EH (cell line): ENCODE data around the gene TMX4.

Experiments
- DNase-seq: peaks from one replicate; pipeline ENCODE4 v3.0.0-alpha.2; 2015; ENCODE audit warnings: low read depth

The TMX4 gene

DNA sequence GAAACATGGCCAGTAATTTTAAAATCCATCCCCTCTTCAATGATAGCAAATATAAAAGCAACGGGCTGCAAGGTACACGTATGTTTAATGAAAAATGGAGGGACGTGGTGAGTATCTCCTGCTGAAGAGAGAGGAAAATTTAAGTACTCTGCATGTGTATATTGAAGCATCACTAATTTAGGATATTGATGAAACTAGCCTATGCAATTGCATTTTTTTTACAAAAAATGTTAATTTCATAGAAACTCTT is 362 bp upstream of the TMX4 start:
- DNase-seq, result no peak

DNA sequence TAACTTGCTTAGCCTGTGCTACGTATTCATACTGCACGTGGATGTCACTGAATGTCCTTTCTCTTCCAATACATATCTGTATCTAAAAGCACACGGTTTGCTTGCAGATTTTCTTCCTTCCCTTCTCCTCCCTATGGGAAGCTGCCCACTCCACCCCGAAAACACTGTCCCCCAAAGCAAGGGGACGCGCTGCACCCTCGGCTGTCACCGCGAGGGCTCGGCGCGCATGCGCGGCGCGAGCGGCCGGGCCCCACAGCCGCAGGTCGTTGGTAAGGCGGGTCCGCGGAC is 659 bp downstream of the TMX4 start:
- DNase-seq, result peak; percentile 63

DNA sequence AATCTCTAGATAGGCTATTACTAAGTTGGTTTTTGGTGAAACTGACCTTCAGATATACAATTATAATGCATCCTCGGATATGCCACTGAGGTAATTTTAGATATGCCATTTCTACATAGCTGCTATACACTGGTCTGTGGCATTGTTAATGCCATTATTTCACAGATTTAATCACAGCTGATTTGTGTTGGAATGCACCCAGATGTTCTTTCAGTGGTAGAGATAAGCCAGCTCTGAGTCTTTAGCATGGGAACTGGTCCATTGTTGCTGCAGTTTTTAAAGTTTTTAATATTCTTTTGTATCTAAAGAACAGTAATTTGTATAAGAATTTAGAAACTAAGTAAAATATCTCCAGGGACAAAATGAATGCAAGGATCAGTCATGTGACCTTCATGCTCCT is 6.8 kb downstream of the TMX4 start:
- DNase-seq, result no peak

DNA sequence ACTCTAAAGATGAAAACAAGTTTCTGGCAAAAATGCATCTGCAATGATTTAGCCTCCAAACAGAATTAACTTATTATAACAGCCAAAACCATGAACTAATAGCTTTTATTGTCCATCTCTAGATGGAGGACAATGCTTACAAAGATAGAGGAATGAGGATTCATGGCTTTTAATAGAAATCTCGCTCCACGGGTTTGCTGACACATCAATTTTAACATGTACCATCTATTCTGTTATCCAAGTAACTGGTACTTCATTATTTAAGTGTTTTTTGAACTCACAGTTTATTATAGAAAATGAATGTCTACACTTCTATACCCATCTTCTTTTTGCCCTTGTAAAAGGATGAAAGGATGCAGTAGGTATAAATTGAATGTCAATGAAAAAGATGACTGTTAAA is 10.8 kb downstream of the TMX4 start:
- no peak for DNase-seq

DNA sequence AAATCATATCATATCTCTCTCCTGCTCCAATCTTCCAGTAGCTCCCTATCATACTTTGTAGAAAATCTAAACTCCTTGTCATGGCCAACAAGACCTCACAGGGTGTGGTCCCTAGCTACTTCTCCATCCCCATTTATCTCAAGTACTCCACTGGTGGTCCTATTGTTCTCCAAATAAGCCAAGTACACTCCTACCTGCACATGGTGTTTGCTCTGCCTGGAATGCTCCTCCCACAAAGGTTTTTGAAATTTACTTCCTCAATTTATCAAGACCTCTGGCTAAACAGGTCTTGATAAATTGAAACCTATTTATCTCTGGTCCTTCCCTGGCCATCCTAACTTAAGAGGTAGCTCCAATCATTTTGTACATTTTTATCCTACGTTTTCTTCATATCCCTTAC is 12.1 kb downstream of the TMX4 start:
- no peak for DNase-seq

DNA sequence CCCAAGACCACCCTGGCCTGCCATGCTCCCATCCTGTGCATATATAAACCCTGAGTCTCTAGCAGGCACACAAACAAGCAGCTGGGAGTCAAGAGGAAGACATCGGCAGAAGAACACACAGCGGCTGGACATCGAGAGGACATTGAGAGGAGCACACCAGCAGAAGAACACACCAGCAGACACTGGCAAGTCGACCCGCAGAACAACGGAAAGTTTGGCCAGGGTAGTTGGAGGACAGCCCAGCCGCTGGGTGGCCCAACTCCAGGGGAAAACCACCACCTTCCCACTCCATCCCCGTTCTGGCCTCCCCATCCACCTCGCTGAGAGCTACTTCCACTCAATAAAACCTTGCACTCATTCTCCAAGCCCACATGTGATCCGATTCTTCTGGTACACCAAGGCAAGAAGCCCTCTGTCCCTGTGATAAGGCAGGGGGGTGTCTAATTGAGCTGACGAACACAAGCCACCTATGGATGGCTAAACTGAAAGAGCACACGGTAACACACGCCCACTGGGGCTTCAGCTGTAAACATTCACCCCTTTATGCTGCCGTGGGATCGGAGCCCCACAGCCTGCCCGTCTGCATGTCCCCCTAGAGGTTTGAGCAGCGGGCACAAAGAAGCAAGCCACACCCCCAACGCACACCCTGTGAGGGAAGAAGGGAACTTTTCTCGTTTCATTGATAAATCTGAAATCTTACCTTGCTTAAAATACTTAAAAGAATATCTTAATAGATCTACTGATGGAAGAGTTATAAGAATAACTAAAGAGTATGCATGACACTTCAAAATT is 13.8 kb downstream of the TMX4 start:
- no peak for DNase-seq

DNA sequence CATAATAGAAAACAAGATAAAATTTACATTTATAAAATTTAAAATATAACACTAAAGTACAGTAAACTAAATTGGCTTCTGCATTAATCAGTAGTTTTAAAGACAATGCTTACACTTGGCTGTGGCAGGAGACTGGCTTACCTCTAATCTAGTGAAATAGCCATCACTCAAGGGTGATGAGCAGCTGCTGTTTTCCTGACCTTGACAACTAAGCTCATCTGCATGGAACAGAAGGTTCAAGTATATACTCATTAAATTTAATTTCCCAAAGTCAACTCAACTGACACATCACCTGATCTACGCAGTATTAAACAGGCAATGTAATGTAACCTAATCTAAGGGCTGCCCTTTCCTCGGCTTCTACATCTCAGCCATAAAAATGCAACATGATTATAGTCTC is 14.5 kb downstream of the TMX4 start:
- no peak for DNase-seq

DNA sequence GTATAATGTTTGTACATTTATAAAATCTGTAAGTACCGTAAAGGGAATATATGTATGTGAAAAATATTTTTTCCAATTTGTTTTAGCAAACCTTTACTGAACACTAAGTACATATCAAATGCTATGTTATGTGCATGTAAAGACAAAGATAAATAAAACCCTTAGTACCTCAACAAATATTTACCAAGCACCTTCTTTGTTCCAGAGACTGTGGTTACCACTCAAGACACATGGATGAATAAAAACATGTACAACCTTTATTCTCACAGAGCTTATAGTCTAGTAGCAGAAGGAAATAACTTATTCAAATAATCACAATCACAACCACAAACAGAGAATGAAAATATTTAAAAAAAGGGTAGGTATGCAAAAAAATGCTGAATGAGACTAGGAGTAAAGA is 17.5 kb downstream of the TMX4 start:
- DNase-seq, result no peak

DNA sequence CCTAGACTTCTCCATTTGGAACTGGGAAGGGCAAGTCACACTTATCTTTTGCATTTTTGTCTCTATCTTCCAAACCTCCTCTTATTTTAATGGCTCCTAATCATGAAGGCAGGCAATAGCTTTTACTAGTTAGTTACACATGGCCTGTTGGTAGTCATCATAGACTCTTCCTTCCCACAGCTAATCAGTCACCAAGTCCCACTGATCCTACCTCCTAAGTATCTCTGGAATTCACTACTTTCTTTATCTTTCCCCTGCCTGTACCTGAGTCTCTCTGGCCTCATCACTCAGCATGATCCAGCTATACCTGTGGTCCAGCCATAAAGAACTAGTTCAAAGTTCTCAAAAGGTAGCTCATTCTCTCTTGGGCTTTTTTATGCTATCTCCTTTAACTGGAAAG is 18.8 kb downstream of the TMX4 start:
- no peak for DNase-seq

DNA sequence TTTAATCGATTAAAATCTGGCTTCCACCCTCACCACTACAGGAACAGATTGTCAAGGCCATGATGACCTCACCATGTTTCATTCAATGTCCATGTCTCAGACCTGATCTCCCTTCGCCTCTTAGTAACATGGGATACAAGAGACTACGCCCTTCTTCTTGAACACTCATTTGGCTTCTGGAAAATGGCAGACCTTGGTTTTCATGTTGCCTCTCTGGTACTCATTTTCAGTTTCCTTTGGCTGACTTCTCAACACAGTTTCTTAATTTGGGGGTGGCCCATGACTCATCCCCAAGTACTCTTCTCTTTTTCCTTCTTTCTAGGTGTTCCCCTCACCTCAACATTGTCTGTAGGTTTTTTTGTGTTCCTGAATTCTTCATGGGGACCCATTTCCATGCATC is 22.7 kb downstream of the TMX4 start:
- DNase-seq, result no peak

DNA sequence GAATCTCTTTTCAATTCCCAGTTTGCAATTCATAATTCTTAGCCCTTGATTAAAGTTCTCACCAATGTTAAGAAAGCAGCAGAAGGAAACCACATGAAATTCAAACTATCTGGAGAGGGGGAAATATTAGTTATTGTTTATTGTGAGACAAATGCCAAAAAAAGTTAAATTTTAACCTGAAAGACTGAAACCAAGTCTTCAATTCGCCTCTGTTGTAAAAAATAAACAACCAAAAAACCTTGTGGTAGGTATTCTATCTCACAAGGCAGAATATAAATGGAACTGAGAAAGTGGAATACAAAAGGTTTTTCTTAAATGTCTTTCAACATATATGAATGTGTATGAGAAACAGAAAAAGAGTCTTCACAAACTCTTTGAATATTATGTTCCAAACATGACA is 24.8 kb downstream of the TMX4 start:
- DNase-seq, result no peak

DNA sequence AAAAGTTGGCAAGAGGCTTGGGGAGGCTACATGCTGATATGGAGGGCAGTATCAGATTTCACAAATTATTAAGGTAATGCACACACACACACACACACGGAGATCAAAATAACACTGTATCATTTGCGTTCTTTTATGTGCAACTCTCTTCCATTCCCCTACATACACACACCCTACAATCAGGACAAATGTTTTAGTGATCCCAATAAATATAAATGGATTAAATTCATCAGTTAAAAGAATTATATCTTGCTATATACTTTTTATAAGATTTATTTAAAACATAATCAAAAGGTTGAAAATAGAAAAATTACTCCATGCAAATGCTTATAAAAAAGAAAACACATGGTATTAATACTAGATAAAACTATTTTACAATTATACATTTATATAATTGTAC is 25.9 kb downstream of the TMX4 start:
- DNase-seq, result no peak

DNA sequence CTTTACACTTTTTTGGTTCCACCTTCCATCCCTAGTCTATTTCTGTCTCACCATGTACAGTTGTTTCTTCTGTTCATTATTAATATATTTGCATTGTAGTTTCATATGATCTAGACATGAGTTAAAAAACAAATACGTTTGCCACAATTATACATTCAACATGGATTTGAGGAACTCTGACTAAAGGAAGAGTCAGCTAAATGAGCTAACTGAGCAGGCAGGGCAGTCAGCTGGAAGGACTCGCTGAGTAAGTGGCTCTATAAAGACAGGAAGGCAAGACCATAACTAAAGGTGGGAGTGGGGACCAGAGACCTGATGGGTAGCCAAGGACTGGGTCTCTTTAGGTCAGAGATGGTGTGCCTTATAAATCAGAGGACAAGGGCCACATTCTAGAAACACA is 26.3 kb downstream of the TMX4 start:
- DNase-seq, result no peak

DNA sequence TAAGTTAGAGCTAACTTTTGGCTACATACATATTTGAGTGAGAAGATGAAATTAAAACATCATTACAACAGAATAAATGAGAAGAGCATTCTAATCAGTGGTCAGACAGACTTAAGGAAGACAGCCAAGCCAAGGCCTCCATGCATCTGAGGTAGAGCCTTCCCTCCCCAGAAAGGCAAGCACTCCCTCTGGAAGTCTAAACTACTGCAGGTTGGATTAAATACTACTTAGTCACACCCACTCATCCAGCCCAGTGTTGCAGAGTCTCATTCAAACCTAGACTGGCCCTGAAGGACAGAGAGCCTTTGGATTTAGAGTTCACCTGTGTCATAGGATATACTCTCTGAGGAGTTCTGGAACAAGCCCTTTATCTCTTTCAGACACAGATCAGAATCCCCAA is 29.2 kb downstream of the TMX4 start:
- DNase-seq, result no peak

DNA sequence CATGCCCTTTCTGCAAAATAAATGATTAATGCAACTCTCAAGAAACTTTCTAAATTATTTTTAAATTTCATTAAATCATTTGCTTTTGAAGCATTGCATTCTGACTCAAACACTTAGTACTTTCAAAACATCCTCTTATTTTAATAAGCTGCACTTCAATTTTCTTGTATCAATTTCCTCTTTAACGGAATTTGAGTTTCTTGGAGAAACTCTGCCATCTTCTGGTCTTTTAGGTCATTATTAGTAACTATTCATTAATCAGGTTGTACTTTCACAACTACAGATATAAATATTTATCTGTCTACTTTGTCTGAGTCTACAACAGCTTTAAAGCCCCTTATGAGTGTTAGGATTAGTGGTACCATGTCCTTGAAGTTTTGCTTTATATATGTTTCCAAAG is 30.2 kb downstream of the TMX4 start:
- no peak for DNase-seq

DNA sequence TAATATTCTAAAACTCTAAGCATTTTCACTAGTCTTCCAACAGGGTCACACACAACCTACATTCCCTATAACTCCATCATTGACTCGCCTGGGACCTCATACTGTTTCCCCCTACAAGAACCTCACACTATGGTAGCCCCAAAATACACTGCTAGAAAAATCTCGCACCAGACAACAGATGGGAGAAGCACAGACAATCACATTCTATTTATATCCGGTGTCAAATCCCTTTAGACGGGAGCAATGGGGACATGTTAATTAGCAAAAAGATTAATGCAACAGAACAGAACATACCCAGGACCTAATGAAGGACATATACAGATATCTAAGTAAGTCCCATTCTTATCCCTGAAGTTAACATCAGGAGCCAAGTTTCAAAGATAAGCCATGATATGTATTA is 33.6 kb downstream of the TMX4 start:
- DNase-seq, result no peak

DNA sequence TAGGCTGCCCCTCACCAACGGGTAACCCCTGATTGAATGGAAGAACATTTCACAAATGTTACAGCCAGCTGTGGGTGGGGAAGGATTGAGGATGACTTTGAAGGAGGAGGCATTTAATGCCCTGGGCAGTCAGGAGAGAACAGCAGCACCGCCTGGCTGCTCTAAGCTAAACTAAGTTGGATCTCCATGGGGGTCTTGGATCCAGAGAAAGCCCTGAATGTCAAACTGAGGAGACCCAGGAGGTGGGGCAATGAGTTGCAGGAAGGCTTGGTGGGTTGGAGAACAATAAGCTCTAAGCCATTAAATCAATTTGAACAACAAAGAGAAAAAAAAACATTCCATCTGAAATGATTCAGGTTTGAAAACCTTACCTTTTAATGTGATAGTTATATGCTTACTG is 35.4 kb downstream of the TMX4 start:
- DNase-seq, result no peak

DNA sequence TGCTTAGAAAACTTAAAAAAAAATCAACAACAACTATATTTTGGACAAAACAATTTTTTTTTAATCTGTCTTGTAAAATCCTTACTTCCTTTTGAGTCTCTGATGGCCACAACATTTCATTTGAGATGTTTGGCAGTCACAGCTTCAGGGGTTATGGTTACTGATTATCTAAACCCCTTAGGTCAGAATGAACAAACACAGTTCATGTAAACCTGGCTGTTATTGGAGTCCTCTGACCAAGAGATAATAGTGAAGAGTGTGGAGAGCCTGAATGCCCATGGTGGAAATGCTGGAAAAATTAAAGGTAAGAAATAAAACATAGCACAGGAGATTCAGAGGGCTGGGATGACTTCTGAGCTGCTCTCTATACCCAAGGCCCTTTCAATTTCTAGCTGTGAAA is 38.2 kb downstream of the TMX4 start:
- no peak for DNase-seq

DNA sequence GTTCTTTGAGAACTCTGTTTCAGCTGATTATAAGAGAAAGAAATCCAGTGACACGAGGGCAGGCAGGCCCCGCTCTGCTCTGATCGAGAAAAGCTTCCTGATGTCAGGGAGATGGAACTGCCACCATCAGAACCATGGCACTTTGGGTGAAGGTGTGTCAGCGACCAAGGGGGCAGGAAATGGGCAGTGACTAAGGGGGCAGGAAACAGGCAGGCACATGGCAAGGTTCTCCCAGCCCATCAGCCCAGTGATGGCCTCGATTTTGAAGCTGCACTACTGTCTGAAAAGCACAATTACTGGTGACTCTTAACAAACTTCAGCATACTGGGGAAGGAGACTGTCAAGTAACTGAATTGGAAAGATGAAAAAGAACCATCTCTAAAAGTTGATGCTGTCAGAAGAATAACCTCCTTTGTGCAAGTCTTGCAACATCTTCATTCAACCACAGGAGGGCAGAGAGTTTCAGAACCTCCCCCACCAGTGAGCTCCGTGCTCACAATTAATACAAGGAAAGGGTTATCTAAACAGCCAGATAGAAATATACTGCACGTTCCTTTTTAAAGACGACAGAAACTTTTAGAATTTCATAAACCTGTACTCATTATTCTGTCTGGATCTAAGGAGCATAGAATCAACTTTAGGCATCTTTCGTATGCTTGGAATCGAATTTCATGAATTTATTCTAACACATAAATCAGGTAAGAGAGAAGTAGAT is 39.1 kb downstream of the TMX4 start:
- DNase-seq, result peak; percentile 55

DNA sequence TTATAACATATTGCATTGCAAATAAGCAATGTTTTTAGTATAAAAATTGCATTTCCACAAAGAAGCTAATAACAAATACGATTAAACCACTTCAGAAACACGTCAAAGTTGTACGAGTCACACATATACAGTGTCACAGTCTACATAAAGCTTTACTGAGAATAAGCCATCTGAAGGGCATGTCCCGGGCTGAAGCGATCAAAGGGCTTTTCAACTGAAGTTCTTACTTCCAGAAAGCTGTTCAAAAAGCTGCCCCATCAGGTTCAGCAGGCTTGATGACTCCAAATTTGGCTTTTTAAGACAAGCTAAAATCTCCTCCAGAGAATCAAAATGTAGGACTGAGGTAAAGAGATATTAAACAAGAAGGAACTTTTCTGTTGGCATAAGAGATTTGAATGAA is 41.9 kb downstream of the TMX4 start:
- no peak for DNase-seq

DNA sequence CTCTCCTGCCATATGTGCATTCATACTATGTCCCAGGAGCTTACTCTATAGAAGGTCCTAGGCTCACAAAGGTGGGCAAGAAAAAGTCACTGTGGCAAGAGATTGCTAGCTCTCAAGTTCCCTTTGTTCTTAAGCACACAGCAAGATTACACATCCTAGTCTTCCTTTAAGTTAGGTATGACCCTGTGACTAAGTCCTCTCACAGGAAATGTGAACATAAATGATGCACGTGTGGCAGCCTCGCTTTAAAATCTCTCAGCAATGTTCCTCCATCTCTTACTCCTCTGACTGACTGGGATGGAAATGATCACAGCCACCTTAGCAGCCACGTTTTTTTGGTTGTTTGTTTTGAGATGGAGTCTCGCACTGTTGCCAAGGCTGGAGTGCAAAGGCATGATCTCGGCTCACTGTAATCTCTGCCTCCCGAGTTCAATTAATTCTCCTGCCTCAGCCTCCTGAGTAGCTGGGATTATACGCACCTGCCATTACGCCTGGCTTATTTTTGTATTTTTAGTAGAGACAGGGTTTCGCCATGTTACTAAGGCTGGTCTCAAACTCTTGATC is 43.6 kb downstream of the TMX4 start:
- DNase-seq, result no peak

DNA sequence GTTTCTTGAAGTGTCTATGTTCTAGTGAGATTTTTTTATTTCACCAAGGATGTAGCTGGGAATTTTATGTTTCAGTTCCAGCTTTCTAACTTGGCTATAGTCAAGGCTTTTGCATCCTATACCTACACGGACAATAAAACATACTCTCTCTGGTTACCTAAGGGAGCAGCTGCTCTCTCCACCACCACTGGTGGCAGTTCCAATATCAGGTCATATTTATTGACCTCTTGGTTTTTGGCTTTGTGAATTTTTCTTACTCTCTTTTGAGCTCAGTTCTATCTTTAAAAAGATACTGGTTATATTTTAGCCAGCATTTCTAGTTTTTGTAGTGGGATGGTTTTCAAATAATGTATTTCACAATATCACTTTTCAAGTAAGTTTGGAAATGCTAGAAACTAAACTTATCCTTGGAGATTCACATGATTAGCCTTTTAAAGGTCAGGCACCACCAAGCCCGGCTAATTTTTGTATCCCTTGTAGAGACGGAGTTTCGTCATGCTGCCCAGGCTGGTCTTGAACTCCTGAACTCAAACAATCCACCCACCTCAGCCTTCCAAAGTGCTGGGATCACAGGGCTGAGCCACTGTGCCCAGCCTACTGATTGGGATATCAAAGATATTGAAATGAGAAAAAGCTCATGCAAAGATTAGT is 44.7 kb downstream of the TMX4 start:
- no peak for DNase-seq

DNA sequence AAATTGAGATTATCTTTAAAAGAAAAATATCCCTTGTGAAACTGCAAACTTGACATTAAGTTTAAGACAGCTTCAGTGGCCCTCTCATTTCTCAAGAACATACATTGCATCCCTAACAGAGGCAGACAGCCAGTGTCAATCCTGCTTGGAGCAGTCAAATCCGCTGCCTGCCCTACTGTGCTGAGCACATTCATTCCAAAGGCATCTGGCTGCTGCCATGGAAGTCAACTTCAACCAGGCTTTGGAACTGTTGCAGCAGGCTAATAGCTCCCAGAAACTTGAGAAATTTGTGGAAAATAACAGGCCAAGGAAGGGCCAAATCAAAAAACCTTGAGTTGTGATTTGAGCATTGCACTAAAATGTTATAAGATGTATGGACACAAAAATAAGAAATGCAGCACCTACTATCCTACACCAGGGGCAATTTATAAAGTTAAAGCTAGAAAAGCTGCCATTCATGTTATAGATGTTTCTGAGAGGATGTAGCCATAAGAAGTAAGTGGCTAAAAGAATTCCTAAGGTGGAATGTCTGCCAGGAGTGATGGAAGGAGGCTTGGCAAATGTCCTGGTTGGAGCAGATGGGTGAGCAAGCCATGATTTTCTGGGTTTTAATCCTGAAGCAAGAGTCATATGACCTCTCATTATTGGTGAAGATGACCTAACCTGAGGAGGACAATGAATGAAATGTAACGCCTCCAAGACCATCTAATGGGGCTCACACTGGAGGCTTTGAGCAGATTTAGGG is 47.9 kb downstream of the TMX4 start:
- DNase-seq, result peak; percentile 35
